Subcutaneous adipose tissue (tissue), 4 donors: ENCODE results near the gene FAAP20. TPM values are rescaled to one million over a fixed set of nuclear protein-coding genes. Genes with fewer than 3 reads are reported as not detected.

Experiments
- total RNA-seq, 4 donors: library from RNA; depleted of rRNA; stranded (reverse); fragments of >200 nt; gene quantifications; one replicate each; pipeline ENCODE4 v1.1.0, GENCODE V29; 2016
- TF ChIP-seq, protein P1 (sequence below): fragments of 450-650 bp; IDR thresholded peaks from one replicate; pipeline ENCODE4 v1.5.1; 2016; ENCODE audit warnings: low read depth, mild to moderate bottlenecking, control low read depth, antibody characterized with exemption, moderate library complexity

FAAP20 gene
- total RNA-seq, 4 donors from 2014 or later = 15.8 to 41.1 (median 34.1) TPM

DNA sequence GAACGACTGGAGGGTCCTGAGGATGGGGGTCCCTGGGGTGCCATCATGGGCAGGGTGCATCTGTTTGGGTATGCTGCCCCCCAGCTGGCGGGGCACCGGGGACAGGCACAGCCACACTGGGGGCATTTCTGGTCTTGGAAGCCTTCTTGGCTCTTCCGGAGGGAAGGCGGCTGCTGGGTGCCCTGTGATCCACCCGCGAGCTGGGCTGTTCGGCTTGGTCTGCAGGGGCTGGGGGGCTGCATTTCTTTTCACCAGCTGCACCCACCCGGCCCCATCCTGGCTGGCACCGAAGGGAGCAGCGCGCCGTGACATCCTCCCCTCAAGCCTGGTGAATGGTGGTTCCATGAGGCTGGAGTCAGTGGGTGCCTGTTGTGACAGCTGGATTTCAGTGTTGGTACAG is 12.2 kb downstream of the FAAP20 start:
- TF ChIP-seq, protein P1, sequence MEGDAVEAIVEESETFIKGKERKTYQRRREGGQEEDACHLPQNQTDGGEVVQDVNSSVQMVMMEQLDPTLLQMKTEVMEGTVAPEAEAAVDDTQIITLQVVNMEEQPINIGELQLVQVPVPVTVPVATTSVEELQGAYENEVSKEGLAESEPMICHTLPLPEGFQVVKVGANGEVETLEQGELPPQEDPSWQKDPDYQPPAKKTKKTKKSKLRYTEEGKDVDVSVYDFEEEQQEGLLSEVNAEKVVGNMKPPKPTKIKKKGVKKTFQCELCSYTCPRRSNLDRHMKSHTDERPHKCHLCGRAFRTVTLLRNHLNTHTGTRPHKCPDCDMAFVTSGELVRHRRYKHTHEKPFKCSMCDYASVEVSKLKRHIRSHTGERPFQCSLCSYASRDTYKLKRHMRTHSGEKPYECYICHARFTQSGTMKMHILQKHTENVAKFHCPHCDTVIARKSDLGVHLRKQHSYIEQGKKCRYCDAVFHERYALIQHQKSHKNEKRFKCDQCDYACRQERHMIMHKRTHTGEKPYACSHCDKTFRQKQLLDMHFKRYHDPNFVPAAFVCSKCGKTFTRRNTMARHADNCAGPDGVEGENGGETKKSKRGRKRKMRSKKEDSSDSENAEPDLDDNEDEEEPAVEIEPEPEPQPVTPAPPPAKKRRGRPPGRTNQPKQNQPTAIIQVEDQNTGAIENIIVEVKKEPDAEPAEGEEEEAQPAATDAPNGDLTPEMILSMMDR = no peak

DNA sequence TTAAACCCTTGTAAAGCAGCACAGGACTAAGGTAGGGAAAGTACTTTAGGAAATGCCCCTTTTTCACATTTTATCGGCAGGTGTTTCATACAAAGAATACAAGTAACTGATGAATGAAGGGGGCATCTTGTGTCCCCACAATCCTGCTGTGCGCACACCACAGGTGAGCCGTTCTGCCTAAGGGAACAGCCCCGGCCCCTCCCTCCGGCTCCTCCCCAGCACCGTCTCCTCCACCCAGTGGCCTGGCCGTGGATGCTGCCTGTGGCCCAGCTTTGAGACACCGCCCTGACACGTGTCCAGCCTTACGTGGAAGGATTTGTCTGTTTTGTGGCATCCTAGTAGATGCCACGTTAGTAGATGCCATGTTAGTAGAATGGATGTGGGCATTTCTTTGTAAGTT is 12.8 kb downstream of the FAAP20 start:
- TF ChIP-seq, protein P1 = no peak

DNA sequence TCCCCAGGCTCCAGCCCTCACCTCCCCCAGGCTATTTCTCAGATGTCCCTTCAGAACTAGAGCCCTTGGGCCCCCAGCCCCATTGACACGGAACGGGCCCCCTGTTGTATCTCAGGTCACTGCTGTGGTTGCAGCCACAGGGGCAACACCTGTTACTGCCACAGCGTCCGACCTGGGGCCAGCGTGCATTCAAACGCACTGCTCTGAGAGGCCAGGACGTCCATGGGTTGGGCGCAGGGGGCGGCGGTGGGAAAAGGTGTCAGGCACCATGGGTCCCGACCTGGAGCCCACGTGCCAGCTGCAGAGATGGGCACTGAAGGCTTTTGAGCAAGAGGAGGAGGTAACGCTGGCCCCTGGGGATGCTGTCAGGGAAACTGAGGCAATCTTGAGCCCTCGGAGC is 13.3 kb downstream of the FAAP20 start:
- TF ChIP-seq, protein P1 = no peak

DNA sequence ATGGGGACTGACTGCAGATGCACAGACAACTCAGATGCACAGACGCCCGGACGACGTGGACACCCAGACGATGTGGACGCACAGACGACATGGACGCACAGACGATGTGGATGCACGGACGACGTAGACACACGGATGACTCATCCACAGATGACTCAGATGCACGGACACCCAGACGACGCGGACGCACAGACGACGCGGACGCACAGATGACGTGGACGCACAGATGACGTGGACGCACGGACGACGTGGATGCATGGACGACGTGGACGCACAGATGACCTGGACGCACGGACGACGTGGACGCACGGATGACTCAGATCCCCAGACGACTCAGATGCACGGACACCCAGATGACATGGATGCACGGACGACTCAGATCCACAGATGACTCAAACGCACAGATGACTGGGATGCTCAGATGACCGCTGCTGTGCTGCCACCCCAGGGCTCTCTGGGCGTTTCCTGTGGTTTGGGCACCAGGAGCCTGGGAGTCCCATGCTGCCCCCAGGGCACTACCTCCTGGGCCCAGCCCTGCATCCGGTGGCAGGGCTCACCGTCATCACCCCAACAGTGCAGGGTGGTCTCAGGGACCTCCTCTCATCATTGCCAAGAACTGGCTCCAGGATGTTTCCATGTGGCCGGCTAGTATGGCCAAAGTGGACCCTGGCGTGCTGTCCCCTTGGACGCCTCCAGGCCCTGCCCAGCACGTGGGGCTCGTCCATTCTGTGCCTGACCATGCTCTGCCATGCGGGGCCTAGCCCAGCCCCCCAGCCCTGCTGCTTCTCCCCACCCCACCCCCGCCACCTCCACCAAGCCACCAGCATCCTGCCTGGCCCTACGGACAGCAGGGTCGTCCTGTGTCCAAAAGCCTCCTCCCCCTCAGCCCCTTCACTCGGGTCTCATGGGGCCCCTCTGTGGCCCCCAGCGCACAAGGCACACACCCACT is 14.0 kb downstream of the FAAP20 start:
- TF ChIP-seq, protein P1 = no peak

DNA sequence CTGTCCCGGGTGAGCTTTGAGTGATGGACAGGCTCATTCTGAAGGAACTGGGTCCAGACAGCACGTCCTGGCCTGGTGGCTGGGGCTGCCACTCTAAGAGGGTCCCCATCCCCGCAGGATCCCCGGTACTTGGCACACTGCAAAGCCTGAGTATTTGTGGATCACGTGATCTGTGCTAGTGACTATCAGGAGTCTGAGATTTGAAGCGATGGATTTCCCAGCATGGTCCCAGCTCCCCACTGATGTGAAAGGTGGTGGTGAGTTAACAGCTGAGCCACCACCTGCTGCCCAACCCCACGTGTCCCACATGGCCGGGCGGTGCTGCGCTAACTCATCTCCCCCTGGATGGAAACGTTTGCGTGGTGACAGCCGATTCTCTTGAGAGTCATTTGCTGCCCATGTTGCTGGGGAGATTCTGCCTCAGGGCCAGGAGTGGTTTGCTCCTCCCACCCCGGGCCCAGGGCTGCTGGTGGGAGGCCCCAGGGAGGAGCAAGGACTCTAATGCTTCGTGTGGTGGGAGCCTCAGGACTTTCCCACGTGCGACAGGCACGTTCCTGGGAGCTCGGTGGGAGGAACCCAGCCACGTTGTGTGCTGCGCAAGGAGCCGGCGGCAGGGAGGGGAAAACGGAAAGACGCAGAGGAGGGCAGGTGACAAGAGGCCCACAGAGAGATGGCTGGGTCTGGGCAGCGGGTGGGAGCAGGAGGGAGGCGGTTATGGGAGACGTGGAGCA is 15.1 kb downstream of the FAAP20 start:
- TF ChIP-seq, protein P1 = no peak

DNA sequence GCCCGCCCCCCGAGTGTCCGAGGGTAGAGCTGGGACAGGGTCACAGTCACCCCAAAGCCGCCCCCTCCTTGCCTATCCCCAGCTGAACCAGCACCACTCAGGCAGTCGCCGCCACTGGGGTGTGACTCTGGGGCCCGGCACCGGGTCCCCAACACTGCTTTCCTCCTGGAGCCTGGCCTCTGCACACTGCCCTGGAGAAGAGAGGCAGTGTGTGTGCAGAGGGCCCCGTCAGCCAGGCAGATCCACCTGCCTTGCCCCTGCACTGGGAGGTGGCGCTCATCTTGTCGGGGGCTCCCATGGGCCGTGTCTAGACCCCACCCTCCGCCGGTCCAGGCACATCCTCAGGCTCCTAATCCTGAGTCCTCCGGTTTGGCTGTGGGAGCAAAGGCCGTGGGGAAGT is 15.7 kb downstream of the FAAP20 start:
- TF ChIP-seq, protein P1 = no peak

DNA sequence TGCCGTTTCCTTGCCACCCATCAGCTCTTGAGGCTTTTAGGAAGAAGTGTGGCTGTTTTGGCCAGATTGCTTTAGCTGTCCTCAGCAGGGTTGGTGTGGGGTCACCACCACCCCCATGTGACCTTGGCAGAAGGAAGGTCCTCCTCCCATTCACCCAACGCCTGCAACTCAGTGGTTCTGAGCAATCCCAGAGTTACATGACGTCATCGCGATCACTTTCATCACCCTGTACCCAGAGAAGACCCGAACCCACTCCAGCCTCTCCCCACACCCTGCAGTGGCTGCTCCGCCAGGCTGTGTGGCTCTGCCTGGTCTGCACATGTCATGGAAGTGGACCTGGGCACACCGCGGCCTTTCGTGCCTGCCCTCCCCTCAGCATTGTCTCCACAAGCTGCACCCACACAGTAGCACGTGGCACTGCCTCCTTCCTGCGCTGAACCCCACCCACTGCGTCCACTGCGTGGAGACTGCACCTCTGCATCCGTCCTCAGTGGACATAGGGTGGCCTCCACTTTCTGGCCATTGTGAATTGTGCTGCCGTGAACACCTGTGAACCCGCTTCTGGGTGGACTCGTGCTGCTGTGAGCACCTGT is 16.5 kb downstream of the FAAP20 start:
- TF ChIP-seq, protein P1 = no peak
